ENCODE measurements around the gene KIF1A. TPM values are rescaled to one million over a fixed set of nuclear protein-coding genes. Genes with fewer than 3 reads are reported as not detected.

KIF1A gene
- total RNA-seq, 1 experiment from 2014 or later = 0.14 TPM

DNA sequence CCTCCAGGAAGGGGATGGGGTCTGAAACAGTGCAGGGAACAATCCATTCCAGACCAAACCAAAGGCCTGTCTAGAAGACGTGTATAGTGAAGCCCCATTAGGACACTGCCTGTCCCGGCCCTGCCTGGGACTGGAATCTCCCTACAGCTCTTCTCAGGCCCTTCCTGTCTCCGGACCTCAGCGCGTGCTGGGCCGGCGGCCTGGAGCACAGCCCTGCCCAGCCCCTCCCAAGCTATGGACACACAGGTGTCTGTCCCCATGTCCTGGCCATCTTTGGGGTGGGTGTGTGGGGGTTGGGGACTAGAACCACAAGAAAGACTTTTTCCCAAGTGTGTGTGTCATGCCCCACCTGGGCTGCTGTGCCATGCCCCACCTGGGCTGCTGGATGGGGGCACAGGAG, 51.8 kb downstream of the KIF1A start:
- DNase-seq (ENCODE audit: low read depth) = no peak

DNA sequence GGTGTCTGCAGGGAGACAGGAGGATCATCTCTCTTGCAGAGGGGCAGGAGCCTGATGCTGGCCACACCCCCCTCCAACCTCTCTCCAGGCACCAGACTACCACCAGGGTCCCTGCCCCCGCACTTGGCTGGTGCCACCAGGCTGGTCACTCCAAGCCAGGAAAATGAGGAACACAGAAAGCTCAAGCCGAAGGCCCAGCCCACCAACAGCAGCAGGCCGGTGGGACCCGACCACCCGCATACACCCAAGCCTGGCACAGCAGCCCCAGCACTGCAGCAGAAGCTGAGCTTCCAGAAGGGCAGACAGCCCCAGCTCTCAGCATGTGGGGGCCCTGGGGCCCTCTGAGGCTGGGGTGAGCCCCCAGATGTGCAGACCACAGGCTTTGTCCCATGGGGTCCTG, 52.7 kb downstream of the KIF1A start:
- no peak for DNase-seq (ENCODE audit: low read depth)

DNA sequence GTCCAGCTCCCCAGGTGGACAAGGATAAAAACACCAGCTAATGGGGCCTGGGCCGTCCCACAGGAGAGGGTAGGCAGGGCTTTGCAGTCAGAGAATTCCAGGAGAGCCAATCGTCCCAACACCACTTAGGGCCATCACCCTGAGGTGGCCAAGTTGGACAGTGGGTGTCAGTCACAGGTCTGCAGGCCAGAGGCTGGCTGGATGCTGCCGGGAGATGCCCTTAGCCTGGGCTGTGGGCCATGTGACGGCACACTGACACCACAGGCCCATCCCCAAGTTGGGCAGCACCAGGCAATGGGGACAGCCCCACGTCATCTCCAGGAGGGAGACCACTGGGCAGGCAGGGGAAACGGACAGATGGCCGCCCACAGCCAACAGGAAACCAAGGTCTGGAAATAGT, 53.9 kb downstream of the KIF1A start:
- no peak for DNase-seq (ENCODE audit: low read depth)

DNA sequence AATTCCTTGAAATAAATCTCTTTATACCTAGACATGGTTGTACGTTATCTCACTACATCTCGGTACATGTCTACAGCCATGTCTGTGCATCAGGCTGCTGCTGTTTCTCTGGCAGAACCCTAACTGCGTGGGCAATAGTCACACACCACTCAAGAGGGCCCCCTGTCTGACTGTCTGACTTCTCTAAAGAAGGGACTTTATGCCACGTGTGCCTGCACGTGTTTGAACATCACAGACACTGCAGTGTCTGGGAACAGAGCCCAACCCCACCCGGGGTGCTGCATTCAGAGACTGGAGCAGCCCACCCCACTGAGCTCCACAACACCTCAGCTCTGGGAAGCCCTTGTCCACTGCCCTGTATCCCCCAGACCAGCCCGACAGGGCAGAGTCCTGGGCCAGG, 55.0 kb downstream of the KIF1A start:
- DNase-seq (ENCODE audit: low read depth) = no peak

DNA sequence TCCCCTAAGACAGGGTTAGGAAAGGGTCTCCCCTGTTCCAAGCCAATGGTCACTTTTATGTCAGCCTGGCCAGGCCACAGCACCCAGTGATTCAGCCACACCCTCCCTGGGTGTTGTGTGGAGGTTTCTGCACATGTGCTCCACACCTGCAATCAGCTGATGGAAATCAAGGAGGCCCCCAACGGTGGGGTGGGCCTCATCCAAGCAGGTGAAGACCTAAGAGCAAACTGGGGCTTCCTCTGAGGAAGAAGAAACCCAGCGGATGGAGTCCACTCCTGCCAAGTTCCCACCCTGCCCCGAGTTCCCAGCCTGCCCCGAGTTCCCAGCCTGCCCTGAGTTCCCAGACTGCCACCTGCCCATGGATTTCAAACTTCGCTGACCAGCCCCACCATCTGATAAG, 55.4 kb downstream of the KIF1A start:
- DNase-seq (ENCODE audit: low read depth) = no peak

DNA sequence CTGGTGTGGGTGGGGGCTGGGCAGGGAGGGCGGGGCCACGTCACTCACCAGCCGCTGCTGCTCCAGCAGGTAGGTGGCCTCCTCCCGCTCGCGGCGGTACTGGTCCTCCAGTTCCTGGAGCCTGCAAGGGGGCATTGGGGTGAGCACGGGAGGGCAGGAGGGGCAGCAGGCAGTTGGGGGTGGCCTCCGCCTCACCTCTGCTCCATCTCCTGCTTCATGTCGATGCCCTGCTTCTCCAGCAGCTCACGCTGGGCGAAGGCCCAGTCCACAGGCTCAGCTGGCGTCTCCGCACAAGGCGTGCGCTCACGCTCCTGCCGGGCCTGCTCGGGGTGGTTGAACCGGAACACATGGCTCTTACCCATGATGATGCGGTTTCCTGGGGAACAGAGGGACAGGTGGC, 57.0 kb downstream of the KIF1A start:
- DNase-seq (ENCODE audit: low read depth) = no peak

DNA sequence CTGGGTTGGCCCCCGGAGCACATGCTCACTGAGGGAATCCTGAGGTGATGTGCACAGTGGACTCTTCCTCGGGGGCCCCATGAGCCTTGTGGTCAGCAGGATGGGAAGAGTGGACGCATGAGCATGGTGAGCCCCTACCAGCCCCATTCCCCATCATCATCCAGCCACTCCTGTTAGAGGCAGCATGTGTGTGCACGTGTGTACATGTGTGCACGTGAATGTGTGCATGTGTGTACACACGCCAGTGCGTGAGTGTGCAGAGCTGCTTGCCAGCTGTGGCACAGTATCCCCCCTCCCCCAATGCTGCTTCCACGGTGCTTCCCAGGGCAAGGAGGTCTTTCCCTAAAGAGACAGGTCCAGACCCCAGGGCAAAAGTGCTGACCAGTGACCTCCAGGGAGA, 57.8 kb downstream of the KIF1A start:
- no peak for DNase-seq (ENCODE audit: low read depth)

DNA sequence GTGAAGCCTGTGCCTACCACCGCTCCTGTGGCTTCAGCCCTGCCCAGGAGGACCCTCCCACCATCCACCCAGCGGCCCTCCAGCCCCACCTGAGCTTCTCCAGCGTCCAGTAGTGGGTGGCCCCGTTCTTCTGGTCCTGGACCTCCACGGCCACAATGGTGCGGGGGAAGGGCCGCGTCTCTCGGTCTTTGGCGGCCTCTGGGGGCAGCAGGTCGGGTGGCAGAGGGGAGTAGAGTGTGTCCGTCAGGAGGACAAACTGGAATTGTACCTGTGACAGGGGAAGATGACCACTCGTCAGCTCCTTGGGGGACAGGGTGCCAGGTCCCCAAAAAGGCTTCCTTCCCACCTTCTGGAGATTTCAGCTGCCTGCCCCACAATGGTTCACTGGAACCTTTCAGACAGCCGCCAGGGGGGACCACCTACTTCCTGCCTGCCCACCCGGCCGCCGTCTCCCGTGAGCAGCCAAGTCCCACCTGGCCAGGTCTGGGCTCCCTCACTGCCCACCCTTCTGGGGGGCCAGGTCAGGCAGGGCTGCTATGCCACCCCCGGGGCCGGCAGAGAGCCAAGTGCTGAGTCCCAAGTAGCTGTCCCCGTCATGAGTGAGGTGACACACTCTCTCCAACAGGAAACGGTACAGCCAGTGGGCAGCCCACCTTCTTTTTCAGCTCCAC, 59.3 kb downstream of the KIF1A start:
- DNase-seq (ENCODE audit: low read depth) = no peak

DNA sequence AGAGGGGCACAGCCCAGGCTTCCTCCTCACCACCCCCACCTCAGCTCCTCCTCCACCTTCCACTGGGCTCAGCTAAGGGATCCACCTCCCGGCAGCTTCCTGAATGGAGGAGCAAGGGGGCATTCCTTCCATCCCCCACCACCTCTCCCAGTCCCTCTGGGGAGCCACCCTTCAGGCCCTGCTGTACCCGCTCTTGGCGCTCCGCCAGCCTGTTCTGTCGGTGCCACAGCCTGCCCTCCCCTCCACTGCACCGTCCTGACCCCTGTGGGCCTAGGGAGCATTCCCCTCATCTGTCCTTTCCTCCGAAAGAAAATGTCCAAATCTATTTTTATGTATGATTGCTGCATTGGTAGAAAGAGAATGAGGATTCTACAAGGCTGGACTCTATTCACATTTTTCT, 59.9 kb downstream of the KIF1A start:
- DNase-seq (ENCODE audit: low read depth) = no peak

DNA sequence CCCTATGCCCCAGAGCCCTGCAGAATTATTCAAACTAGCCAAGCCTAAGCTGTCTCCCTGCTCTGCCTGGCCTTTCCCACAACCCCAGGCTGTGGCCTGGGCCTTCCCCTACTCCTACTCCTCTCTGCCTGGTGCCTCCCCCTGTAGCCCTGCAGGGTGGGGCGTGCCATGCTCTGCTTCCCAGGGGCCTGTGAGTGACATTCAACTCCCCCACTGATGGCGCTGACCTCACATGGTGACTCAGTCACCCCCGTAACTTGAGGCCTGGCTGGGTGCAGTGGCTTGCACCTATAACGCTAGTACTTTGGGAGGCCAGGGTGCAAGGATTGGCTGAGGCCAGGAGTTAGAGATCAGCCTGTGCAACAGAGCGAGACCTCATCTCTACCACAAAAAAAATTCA, 60.6 kb downstream of the KIF1A start:
- DNase-seq (ENCODE audit: low read depth) = peak; percentile 26

DNA sequence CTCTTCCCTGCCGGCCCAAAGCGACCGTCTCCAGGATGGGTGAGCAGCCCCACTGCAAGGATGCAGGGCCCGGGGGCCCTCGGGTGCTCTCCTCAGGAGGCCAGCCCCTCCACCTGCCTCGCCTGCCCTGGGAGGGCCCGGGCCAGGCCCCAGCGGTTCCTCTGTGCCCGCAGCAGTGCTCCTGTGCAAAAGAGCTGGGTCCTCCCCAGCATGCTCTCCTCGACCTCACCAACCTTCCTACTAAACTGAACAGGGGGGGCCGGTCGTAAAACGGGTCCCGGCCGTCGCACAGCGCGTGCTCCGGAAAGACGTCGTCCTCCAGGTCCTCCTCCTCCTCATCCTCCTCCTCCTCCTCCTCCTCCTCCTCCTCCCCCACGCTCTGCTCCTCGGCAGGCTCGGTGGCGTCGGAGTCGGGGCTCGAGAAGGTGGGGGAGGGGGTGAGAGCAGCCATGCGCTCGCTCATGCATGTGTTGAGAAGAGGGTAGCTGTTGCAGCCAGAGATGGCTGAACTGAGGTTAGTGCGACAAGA, 62.9 kb downstream of the KIF1A start:
- no peak for DNase-seq (ENCODE audit: low read depth)

DNA sequence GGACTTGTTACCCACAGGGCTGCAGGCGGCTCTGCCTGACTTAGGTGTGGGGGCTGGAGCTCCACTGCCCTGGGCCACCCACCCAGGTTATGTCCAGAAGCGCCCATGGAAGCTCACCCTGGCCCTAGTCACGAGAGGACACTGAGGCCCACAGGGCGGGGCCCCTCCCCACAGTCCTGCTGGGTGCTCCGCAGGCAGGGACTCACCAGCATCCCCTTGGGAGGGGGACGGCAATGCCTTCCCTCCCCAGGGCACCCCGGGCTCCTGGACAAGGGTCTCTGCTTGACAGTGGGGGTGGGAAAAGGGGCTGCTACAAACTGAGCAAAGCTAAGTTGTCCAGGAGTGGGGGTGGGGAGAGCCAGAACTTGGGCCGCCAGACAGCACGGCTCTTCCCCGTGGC, 67.8 kb downstream of the KIF1A start:
- no peak for DNase-seq (ENCODE audit: low read depth)

DNA sequence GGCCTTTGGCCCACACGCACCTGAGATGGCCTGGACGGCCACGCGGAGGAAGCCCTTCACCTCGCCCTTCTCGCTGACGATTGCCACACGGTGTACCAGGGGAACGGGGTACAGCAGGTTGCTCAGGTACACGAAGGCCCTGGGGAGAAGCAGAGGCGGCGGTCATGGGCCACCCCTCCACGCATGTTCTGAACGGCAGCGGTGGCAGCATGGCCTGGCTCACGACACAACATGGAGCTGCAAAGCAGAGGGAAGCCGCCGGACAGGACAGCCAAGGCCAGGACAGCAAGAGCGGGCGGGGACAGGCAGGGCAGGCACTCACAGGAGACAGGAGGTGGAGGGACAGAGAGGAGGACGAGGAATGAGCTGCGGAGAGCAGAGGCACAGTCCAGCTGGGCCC, 69.6 kb downstream of the KIF1A start:
- no peak for DNase-seq (ENCODE audit: low read depth)

DNA sequence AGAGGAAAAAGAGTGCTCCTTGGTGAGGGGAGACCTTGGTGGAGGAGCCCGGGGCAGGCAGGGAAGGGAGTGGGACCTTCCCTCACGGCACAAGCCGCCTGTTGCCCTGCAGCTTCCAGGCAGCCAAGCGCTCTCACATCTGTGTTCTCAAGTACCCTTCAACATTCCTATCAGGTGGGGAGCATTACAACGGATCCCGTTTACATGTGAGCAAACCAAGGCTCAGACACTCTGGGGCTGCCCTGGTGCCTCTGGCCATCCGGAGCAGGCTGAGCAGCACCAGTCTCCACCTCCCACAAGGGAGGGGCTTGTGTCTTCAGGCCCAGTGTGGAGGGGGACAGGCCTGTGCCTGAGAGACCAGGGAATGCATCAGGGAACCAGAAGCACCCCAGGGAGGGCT, 70.5 kb downstream of the KIF1A start:
- DNase-seq (ENCODE audit: low read depth) = no peak

DNA sequence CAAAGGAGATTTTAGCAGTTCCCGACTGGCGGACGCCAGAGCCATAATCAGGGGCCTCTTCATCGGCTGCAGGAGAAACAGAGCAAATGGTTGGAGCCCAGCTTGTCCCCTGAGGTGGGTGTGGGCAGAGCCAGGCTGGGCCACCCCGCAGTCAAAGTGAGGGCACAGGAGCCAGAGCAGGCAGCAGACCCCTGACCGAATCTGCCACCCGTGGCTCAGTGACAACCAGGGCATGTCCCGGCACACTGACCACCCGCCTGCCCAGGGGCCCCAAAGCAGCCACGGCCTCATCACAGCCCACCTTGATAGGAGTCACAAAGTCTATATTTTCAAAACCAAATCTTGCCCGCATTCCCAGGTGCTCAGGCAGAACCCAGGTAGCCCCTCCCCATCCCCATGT, 72.8 kb downstream of the KIF1A start:
- DNase-seq (ENCODE audit: low read depth) = no peak

DNA sequence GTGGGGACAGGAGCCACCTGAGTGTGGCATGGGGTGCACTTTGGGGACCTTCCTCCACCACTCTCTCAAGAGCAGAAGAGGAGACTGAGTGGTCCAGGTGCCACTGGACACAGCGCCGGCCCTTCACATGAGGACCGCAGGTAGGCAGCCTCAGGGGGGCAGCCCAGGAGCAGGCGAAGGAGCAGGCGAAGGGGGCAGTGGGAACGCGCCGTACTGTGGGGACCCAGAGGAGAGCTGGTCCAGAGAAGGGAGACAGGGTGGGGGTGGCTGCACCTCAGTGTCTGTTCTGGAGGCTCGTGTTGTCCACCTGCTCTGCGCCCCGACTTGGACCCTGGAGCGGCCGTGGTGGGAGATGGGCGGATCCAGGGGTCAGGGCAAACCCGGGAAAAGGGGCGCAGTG, 73.3 kb downstream of the KIF1A start:
- no peak for DNase-seq (ENCODE audit: low read depth)

DNA sequence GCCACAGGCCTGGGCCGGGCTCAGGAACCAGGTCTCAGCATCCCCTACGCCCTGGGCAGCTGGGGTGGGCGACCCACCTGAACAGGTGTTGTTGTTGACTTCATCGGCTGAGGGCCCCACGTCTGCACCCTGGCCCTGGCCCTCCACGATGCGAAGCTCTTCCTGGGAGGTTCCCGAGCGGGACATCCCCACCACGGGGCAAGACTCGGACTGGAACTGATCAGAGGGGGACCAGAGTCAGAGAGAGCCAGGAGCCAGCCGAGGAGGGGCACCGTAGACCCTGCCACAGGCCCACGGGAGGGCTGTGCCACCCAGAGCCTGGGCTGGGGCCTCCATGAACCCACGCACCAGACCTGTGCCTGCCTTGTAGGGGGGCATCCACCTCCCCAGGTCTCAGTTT, 74.1 kb downstream of the KIF1A start:
- DNase-seq (ENCODE audit: low read depth) = no peak

DNA sequence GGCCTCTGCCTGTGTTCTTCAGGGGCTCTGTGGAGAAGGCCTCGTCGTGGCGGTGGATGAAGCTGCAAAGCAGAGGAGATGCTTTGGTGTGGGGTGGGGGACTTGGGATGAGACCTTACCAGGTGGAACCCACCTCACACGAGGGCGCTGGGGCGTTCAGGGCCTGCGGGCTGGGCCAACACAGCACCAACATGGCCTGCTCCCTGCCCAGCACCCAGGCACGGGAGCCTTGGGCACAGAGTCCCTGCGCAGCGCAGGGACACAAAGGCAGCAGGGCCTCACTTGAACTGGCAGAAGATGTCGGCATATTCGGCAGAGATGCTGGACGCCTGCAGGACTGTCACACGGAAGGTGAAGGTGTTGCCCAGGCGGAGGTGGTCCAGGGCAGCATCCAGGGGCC, 74.6 kb downstream of the KIF1A start:
- no peak for DNase-seq (ENCODE audit: low read depth)

DNA sequence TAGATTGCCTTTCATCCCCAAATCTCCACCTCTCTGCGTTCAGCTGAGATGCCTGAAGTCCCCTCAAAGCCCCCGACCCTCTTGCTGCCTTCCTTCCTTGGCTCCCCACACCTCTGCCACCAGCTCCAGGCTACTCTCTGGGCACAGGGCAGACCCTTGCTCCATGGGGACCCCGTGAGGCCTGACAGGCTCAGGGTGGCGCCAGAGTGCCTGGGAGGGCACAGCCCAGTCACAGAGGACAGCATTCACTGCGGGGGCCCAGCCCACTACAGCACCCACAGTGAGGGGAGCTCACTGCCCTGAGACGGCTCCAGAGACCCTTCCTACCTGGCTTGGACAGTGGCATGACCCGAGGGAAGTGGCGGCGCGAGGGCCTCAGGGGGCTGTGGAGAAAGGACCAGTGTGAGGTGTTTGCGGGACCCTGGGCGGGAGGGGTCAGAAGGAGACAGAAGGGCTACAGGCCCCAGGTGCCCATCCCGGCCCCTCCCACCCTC, 77.4 kb downstream of the KIF1A start:
- DNase-seq (ENCODE audit: low read depth) = no peak

DNA sequence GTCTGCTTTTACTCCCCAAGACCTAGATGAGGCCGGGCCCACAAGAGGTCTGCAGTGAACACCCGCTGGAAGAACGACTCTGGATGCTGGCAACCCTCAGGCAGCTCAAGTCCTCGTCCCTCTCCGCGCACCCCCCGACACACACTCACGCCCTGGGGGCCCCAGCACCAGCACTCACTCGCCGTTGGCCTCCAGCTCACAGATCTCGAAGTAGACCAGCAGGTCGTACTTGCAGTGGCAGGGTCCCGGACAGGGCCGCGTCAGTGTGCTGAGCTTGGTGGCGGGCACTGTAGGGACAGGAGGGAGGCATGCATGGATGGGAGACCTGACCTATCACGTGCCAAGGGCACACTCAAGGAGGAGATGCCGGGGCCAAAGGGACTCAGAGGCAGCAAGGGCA, 78.9 kb downstream of the KIF1A start:
- no peak for DNase-seq (ENCODE audit: low read depth)

DNA sequence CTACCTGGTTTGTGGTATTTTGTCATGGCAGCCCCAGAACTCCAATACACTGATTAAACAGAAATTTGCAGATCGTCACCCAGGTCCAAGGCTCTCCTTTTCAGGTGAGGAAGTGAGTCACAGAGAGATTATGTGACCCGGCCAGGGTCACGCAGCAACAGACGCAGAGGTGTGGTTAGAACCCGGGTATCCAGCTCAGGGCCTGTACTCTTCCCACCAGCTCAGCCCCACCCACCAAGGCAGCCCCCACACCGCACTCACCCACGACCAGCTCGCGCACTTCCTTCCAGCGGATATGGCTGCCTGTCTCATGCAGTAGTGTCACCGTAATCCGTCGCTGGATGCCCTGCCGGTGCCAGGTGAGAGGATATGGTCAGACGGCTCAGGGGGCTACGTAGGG, 80.2 kb downstream of the KIF1A start:
- DNase-seq (ENCODE audit: low read depth) = no peak

DNA sequence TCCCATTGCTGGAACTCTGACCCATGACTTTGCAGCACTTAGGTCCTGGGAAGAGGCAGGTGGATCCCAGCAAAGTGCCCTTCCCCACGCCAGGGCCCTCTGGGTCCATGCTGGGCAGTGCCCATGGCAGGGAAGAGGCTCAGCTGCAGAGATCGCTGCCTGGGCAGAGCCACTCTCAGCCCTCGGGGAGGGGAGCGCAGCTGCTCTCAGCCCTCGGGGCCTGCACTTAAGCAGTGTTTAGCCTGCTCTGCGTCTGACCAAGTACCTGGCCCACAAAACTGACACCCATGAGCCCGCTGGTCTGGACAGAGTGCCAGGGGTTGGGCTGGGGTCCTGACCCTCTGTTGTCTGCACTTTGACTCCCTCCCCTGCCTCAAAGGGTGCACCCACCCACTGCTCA, 82.1 kb downstream of the KIF1A start:
- no peak for DNase-seq (ENCODE audit: low read depth)

DNA sequence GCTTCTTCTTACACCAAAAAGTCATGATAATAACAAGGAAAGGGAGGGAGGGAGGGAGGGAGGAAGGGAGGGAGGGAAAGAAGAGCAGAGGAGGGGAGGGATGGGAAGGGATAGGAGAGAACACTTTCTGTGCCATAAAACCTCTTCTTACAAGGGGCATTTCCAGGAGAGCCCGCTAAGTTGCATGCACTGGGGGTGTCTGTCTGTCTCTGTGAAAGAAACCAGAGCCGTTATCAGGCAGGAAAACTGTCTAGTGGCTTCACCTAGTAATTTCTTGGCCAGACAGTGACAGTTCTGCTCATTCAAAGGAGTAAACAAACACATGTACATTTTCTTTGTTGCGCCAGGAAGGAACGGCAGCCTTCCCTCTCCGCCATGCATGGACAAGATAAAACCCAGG, 82.5 kb downstream of the KIF1A start:
- DNase-seq (ENCODE audit: low read depth) = no peak
